Nephron (organoid): Measurements from ENCODE around the gene FAM241B.

Source experiments
- H3K27ac Mint-ChIP-seq, 3 experiments: 2 replicates each; pipeline ENCODE4 v1.8.0; 2020; ENCODE audit warnings: mixed read lengths in 3 of 3, mild to moderate bottlenecking in 2 of 3, moderate library complexity in 1 of 3
- H3K27me3 Mint-ChIP-seq: 2 replicates; pipeline ENCODE4 v1.8.0; 2021; ENCODE audit warnings: low read depth, mild to moderate bottlenecking, moderate library complexity, mixed read lengths
- H3K36me3 Mint-ChIP-seq: 2 replicates; pipeline ENCODE4 v1.8.0; 2020; ENCODE audit warnings: low read depth, mixed read lengths
- H3K4me1 Mint-ChIP-seq: 2 replicates; pipeline ENCODE4 v1.8.0; 2020; ENCODE audit warnings: mixed read lengths
- H3K4me3 Mint-ChIP-seq, 3 experiments: 2 replicates each; pipeline ENCODE4 v1.8.0; 2020; ENCODE audit warnings: mild to moderate bottlenecking in 3 of 3, mixed read lengths in 3 of 3, moderate library complexity in 2 of 3
- H3K9me3 Mint-ChIP-seq: 2 replicates; pipeline ENCODE4 v1.8.0; 2020; ENCODE audit warnings: mixed read lengths
- TF ChIP-seq, protein P1 (sequence below), 3 experiments: fragments of 200-600 bp; sonication (generic); IDR thresholded peaks; one replicate each; pipeline ENCODE4 v1.5.0; 2021; ENCODE audit warnings: antibody characterized with exemption in 3 of 3; ENCODE audit not compliant: unreplicated experiment in 3 of 3

The FAM241B gene

GRCh38 chr10:69640196-69640980 is 10.3 kb downstream of the FAM241B start:
- H3K27me3 Mint-ChIP-seq, result peaks cover 8% of the 10 kb centered on the region
- H3K4me1 Mint-ChIP-seq, result peaks cover 4% of the 10 kb centered on the region

GRCh38 chr10:69641261-69641980 is 11.4 kb downstream of the FAM241B start:
- H3K4me1 Mint-ChIP-seq, result peaks cover 12% of the 10 kb centered on the region
- no peaks in the 10 kb centered on the region for H3K9me3 Mint-ChIP-seq
- H3K27ac Mint-ChIP-seq, result no peak overlapping the region
- H3K4me3 Mint-ChIP-seq, result no peak overlapping the region
- H3K36me3 Mint-ChIP-seq, result no peaks in the 10 kb centered on the region
- peaks cover 6% of the 10 kb centered on the region for H3K27me3 Mint-ChIP-seq
- TF ChIP-seq, protein P1, sequence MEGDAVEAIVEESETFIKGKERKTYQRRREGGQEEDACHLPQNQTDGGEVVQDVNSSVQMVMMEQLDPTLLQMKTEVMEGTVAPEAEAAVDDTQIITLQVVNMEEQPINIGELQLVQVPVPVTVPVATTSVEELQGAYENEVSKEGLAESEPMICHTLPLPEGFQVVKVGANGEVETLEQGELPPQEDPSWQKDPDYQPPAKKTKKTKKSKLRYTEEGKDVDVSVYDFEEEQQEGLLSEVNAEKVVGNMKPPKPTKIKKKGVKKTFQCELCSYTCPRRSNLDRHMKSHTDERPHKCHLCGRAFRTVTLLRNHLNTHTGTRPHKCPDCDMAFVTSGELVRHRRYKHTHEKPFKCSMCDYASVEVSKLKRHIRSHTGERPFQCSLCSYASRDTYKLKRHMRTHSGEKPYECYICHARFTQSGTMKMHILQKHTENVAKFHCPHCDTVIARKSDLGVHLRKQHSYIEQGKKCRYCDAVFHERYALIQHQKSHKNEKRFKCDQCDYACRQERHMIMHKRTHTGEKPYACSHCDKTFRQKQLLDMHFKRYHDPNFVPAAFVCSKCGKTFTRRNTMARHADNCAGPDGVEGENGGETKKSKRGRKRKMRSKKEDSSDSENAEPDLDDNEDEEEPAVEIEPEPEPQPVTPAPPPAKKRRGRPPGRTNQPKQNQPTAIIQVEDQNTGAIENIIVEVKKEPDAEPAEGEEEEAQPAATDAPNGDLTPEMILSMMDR (IDR thresholded peaks at IDR 0.05; ENCODE audit: unreplicated experiment in 3 of 3), result no peak

More at GRCh38 chr10:69640196-69640980, 10.3 kb downstream of the FAM241B start:
- no peaks in the 10 kb centered on the region for H3K9me3 Mint-ChIP-seq
- TF ChIP-seq, protein P1 (IDR thresholded peaks at IDR 0.05; ENCODE audit: unreplicated experiment in 3 of 3), result no peak
- H3K4me3 Mint-ChIP-seq, result no peak overlapping the region
- H3K36me3 Mint-ChIP-seq, result no peaks in the 10 kb centered on the region
- no peak overlapping the region for H3K27ac Mint-ChIP-seq

DNA sequence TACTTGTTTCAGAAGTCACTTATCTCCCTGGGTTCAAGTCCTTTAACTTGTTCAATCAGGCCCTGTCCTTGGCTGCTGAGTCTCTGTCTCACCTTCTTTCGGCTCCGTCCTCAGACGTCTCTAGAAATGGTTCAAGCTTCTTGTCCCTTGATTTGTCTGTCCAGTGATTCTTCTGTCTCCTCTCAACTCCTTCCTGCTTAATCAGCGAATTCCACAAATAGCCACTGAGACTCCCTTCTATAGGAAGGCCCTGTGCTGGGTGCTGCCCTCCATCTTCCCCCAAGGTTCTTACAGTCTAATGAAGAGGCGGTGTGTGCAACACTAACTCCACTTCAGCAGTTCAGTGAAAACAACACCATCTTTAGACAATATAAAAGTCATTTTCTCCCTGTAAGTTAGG is 12.7 kb downstream of the FAM241B start:
- Mint-ChIP-seq H3K9me3 (no peaks in the 10 kb centered on the region), H3K27me3 (peaks cover 9% of the 10 kb centered on the region), H3K4me3 (no peak overlapping the region), H3K4me1 (peaks cover 21% of the 10 kb centered on the region), H3K27ac (peak overlapping the region in 1 of 3 experiments; percentile 7), H3K36me3 (no peaks in the 10 kb centered on the region)
- TF ChIP-seq, protein P1 (IDR thresholded peaks at IDR 0.05; ENCODE audit: unreplicated experiment in 3 of 3), result no peak

DNA sequence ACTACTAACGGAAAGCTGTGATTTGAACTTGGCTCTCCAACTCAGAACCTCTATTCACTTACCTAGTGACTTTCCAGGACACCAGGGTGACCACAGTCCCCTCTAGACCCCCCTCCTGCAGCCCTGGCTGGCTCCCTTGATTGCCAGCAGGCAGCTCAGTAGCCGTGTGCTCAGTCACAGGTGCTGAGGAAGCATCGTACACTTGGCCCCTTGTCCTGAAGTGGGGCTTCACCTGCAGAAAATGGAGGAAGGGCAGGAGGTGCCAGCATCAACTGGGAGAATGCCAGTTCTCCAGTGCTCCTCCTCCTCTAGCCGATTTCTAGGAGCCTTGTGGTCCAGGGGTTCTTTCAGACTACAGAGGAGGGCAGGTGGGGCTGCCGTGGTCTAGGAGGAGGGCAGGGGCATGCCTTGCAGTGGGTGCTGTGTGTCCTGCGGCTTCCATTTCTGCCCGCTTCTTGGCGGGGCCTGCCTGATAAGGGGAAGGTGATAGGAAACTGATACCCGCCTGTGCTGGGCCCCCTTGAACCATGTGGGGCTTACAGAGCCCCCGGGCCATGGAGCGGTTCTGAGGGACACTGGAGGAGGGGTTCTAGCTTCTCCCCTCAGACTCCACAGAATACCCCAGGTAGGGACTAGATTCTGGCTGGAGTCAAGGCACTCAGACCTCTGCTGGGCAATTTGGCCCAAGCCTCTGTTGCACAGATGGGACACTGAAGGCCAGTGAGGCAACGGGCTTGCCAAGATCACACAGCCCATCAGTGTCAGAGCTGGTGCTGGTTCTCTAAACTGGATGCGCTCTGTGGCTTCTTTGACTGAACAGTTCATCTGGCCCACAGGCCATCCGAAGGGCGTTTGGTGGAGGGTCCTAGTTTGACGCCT is 14.0 kb downstream of the FAM241B start:
- peaks cover 11% of the 10 kb centered on the region for H3K27me3 Mint-ChIP-seq
- no peak overlapping the region for H3K4me3 Mint-ChIP-seq
- TF ChIP-seq, protein P1 (IDR thresholded peaks at IDR 0.05; ENCODE audit: unreplicated experiment in 3 of 3), result no peak
- peak overlapping the region in 2 of 3 experiments; percentile 17 to 45 for H3K27ac Mint-ChIP-seq
- no peaks in the 10 kb centered on the region for H3K36me3 Mint-ChIP-seq
- H3K4me1 Mint-ChIP-seq, result peaks cover 21% of the 10 kb centered on the region
- no peaks in the 10 kb centered on the region for H3K9me3 Mint-ChIP-seq

GRCh38 chr10:69644658-69645295 is 14.7 kb downstream of the FAM241B start:
- no peaks in the 10 kb centered on the region for H3K36me3 Mint-ChIP-seq
- H3K4me1 Mint-ChIP-seq, result peaks cover 27% of the 10 kb centered on the region
- no peak overlapping the region for H3K4me3 Mint-ChIP-seq
- H3K27me3 Mint-ChIP-seq, result peaks cover 11% of the 10 kb centered on the region
- H3K27ac Mint-ChIP-seq, result peak overlapping the region in 2 of 3 experiments; percentile 17 to 45
- TF ChIP-seq, protein P1 (IDR thresholded peaks at IDR 0.05; ENCODE audit: unreplicated experiment in 3 of 3), result peak; percentile 81 to 86 (median 85)
- no peaks in the 10 kb centered on the region for H3K9me3 Mint-ChIP-seq
